ENCODE measurements around the gene CPNE5. TPM values are rescaled to one million over a fixed set of nuclear protein-coding genes. Genes with fewer than 3 reads are reported as not detected.

The CPNE5 gene
- total RNA-seq, 1 experiment from 2014 or later: 0.37 TPM

- Histone ChIP-seq H3K79me2 (ENCODE audit: low read depth) (peaks cover 22% of the 10 kb centered on the region), H3K4me1 (replicated peaks; ENCODE audit: insufficient read depth) (peaks cover 19% of the 10 kb centered on the region), H2AFZ (peak within 1 kb of the TSS; percentile 81), H3K9me2 (ENCODE audit: insufficient read depth) (no peaks in the 10 kb centered on the region), H3K27me3 (ENCODE audit: insufficient read depth, low read depth) (no peaks in the 10 kb centered on the region), H3K27ac (peak within 1 kb of the TSS; percentile 61), H3K4me2 (peak within 1 kb of the TSS; percentile 94), H3K36me3 (ENCODE audit: low read depth) (no peaks in the 10 kb centered on the region), H3K4me3 (peak within 1 kb of the TSS; percentile 67), H4K20me1 (ENCODE audit: insufficient read depth) (no peaks in the 10 kb centered on the region), H3F3A (ENCODE audit: insufficient read depth, low read depth) (0 out of 2 replicates have a peak, but pooled peaks cover 6% of the 10 kb centered on the region), H3K9me3 (ENCODE audit: insufficient read depth, low read depth) (no peaks in the 10 kb centered on the region)
- no TSS peak for BruUV-seq (replicated peaks)
- TF ChIP-seq CTCF (conservative IDR thresholded peaks at IDR 0.05): peak; percentile 75
- no peak for TF ChIP-seq EZH2 (IDR thresholded peaks at IDR 0.05; ENCODE audit: low read depth)
- ChIA-PET POLR2A (ENCODE audit: unreplicated experiment) (interaction anchor here (0.6 to 1.1 kb wide), 4 partner anchors 28 to 846 kb away, joined by 3 to 6 read pairs (median 4); no protein-coding TSS in a partner anchor), CTCF (interaction anchor here (0.6 to 1.8 kb wide), 6 partner anchors 11 to 132 kb away, joined by 3 to 20 read pairs (median 7); partner anchors contain the start of gene PPIL1)
- DNase-seq: peak; percentile 91 to 92
- intact Hi-C loops (cut with micrococcal nuclease; ENCODE audit: unreplicated experiment): loop anchor here (1.0 to 10.0 kb wide), 3 partner anchors 11 to 319 kb away; partner anchors contain the start of gene PPIL1
Measured at GRCh38 chr6:36885461-36886401, 46.5 kb upstream of the CPNE5 start, which contains the start of gene C6orf89. Gene C6orf89 (plus strand): TSS chr6:36885952. CDS start chr6:36899445, 13,493 bp downstream.

- DNase-seq: no peak
- Histone ChIP-seq H3K4me1 (replicated peaks; ENCODE audit: insufficient read depth) (peaks cover 19% of the 10 kb centered on the region), H3K27me3 (ENCODE audit: insufficient read depth, low read depth) (no peaks in the 10 kb centered on the region), H3K4me2 (0 out of 2 replicates have a peak overlapping the region, but pooled peaks have one; percentile 80), H2AFZ (peak overlapping the region; percentile 81; the same call in 1 of the 2 replicates), H3K4me3 (no peak overlapping the region; the same call in 1 of the 2 replicates), H3F3A (ENCODE audit: insufficient read depth, low read depth) (0 out of 2 replicates have a peak, but pooled peaks cover 2% of the 10 kb centered on the region), H3K36me3 (ENCODE audit: low read depth) (no peaks in the 10 kb centered on the region), H4K20me1 (ENCODE audit: insufficient read depth) (no peaks in the 10 kb centered on the region), H3K27ac (no peak overlapping the region), H3K9me2 (ENCODE audit: insufficient read depth) (no peaks in the 10 kb centered on the region), H3K79me2 (ENCODE audit: low read depth) (peaks cover 22% of the 10 kb centered on the region), H3K9me3 (ENCODE audit: insufficient read depth, low read depth) (no peaks in the 10 kb centered on the region)
- CTCF ChIA-PET: interaction anchor here (0.8 to 1.8 kb wide), 3 partner anchors 9 to 133 kb away, joined by 8 to 20 read pairs (median 9); partner anchors contain the start of gene PPIL1
- BruUV-seq (replicated peaks): no TSS peak
- POLR2A ChIA-PET (ENCODE audit: unreplicated experiment): interaction anchor here (0.5 to 1.1 kb wide), 2 partner anchors 29 to 101 kb away, joined by 3 to 6 read pairs; partner anchors contain the start of gene MTCH1
- TF ChIP-seq EZH2 (IDR thresholded peaks at IDR 0.05; ENCODE audit: low read depth): no peak
- no peak for TF ChIP-seq CTCF (conservative IDR thresholded peaks at IDR 0.05)
- intact Hi-C loops (cut with micrococcal nuclease; ENCODE audit: unreplicated experiment): loop anchor here (1.0 to 10.0 kb wide), 3 partner anchors 10 to 320 kb away; partner anchors contain the start of gene PPIL1
Measured at GRCh38 chr6:36884610-36885009, 45.4 kb upstream of the CPNE5 start.

DNA sequence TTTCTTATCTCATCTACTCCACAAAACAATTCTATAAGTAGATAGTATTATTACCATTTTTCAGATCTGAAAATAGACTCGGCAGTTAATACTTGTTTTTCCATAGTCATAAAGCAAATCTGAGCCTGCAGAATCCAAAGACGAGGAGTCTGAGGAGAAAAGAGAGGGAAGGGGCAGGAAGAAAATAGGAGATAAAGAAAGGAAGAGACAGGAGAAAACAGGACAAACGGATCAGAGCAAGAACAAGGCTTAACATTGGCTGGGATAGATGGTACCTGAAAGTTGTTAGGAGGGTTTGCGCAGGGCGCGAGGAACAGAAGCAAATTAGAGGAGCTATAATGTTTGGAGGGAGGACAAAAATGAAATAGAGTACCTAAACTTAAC lies 36.0 kb upstream of the CPNE5 start:
- H3K9me2 ChIP-seq (ENCODE audit: insufficient read depth): no peaks in the 10 kb centered on the region
- TF ChIP-seq CTCF (conservative IDR thresholded peaks at IDR 0.05) (no peak), EZH2 (IDR thresholded peaks at IDR 0.05; ENCODE audit: low read depth) (no peak)
- POLR2A ChIA-PET (ENCODE audit: unreplicated experiment): interaction anchor here (0.6 kb wide), 1 partner anchor 449 kb away, joined by 3 read pairs; no protein-coding TSS in a partner anchor
- peak overlapping the region; percentile 88 for H2AFZ ChIP-seq
- intact Hi-C loops (cut with micrococcal nuclease; ENCODE audit: unreplicated experiment): no loop called here
- no peak for DNase-seq
- H3K27ac ChIP-seq: peak overlapping the region; percentile 81; the same call in 1 of the 2 replicates
- no peaks in the 10 kb centered on the region for H4K20me1 ChIP-seq (ENCODE audit: insufficient read depth)
- no peaks in the 10 kb centered on the region for H3K9me3 ChIP-seq (ENCODE audit: insufficient read depth, low read depth)
- H3K79me2 ChIP-seq (ENCODE audit: low read depth): peaks cover 22% of the 10 kb centered on the region
- BruUV-seq (replicated peaks): TSS peak; percentile 88
- peaks cover 5% of the 10 kb centered on the region; the same call in 1 of the 2 replicates for H3F3A ChIP-seq (ENCODE audit: insufficient read depth, low read depth)
- H3K36me3 ChIP-seq (ENCODE audit: low read depth): 0 out of 2 replicates have a peak, but pooled peaks cover 11% of the 10 kb centered on the region
- H3K27me3 ChIP-seq (ENCODE audit: insufficient read depth, low read depth): no peaks in the 10 kb centered on the region
- CTCF ChIA-PET: interaction anchor here (0.6 to 2.8 kb wide), 5 partner anchors 10 to 335 kb away, joined by 3 to 9 read pairs (median 7); no protein-coding TSS in a partner anchor
- H3K4me2 ChIP-seq: peak overlapping the region; percentile 93
- H3K4me3 ChIP-seq: peak overlapping the region; percentile 78
- H3K4me1 ChIP-seq (replicated peaks; ENCODE audit: insufficient read depth): peaks cover 19% of the 10 kb centered on the region

All from PC-9 (cell line).